CD14-positive monocyte (primary cell): ENCODE measurements around the gene BASP1. TPM values are rescaled to one million over a fixed set of nuclear protein-coding genes. Genes with fewer than 3 reads are reported as not detected.

Experiments
- DNase-seq, 3 donors: peaks; one replicate each; pipeline ENCODE4 v3.0.0-alpha.2; 2011 to 2022
- H2AFZ ChIP-seq: 2 replicates; pipeline ENCODE4 v1.6.0; 2012; ENCODE audit warnings: mild to moderate bottlenecking, low read depth, low read length, inconsistent platforms; ENCODE audit not compliant: insufficient read depth, poor library complexity, severe bottlenecking
- H3K27ac ChIP-seq, 2 donors: 1 replicate in 1 of 2; 2 replicates in 1 of 2; pipeline ENCODE4 v1.5.1; 2012 to 2013; ENCODE audit warnings: low read length in 2 of 2, control low read depth in 1 of 2, inconsistent platforms in 1 of 2, low read depth in 1 of 2, mild to moderate bottlenecking in 1 of 2
- H3K27me3 ChIP-seq, 2 donors: one replicate each; pipeline versions ENCODE4 v1.6.0 to v1.6.1; 2011 to 2013; ENCODE audit warnings: low read length in 2 of 2; ENCODE audit not compliant: control insufficient read depth in 2 of 2, insufficient read depth in 2 of 2
- H3K36me3 ChIP-seq, 2 donors: replicated peaks in 1 of 2; 1 replicate in 1 of 2; 2 replicates in 1 of 2; pipeline versions ENCODE4 v1.5.1 to v1.6.1; 2012 to 2013; ENCODE audit warnings: low read length in 2 of 2, control low read depth in 1 of 2, inconsistent platforms in 1 of 2, mild to moderate bottlenecking in 1 of 2; ENCODE audit not compliant: insufficient read depth in 2 of 2, control insufficient read depth in 1 of 2
- H3K4me1 ChIP-seq, 2 donors: 1 replicate in 1 of 2; 2 replicates in 1 of 2; pipeline versions ENCODE4 v1.5.1 to v1.6.1; 2012 to 2013; ENCODE audit warnings: low read length in 2 of 2, control low read depth in 1 of 2, inconsistent platforms in 1 of 2, mild to moderate bottlenecking in 1 of 2, moderate library complexity in 1 of 2; ENCODE audit not compliant: insufficient read depth in 2 of 2, control insufficient read depth in 1 of 2
- H3K4me2 ChIP-seq: replicated peaks from 2 replicates; pipeline ENCODE3; 2012; ENCODE audit warnings: low read length, moderate library complexity, mild to moderate bottlenecking; ENCODE audit not compliant: poor library complexity, severe bottlenecking; ENCODE audit errors: extremely low read depth
- H3K4me3 ChIP-seq, 3 experiments: fragments of 200-600 bp in 1 of 3; sonication (generic) in 1 of 3; replicated peaks in 1 of 3; 1 replicate in 2 of 3; 2 replicates in 1 of 3; pipeline ENCODE4 v1.5.1; 2011 to 2013; ENCODE audit warnings: low read length in 3 of 3, mild to moderate bottlenecking in 3 of 3, control low read depth in 2 of 3, low read depth in 2 of 3, inconsistent platforms in 1 of 3, moderate library complexity in 1 of 3
- H3K79me2 ChIP-seq: 2 replicates; pipeline ENCODE4 v1.6.0; 2012; ENCODE audit warnings: mild to moderate bottlenecking, control low read depth, inconsistent platforms, low read length, moderate library complexity; ENCODE audit not compliant: insufficient read depth
- H3K9ac ChIP-seq: 2 replicates; pipeline ENCODE4 v1.6.0; 2017; ENCODE audit warnings: low read length, mild to moderate bottlenecking; ENCODE audit not compliant: insufficient read depth, poor library complexity, severe bottlenecking
- H3K9me3 ChIP-seq, 2 donors: replicated peaks in 1 of 2; 1 replicate in 1 of 2; 2 replicates in 1 of 2; pipeline versions ENCODE4 v1.5.1 to v1.6.1; 2012 to 2013; ENCODE audit warnings: low read length in 2 of 2, control low read depth in 1 of 2; ENCODE audit not compliant: control insufficient read depth in 1 of 2, insufficient read depth in 1 of 2
- H4K20me1 ChIP-seq: 2 replicates; pipeline ENCODE4 v1.6.0; 2012; ENCODE audit warnings: mild to moderate bottlenecking, low read length, control low read depth, moderate library complexity; ENCODE audit not compliant: insufficient read depth
- H3K27ac Mint-ChIP-seq, 7 donors: one replicate each; pipeline ENCODE4 v1.8.0; 2020; ENCODE audit warnings: mild to moderate bottlenecking in 7 of 7, mixed read lengths in 7 of 7, moderate library complexity in 6 of 7, inconsistent platforms in 2 of 7
- H3K27me3 Mint-ChIP-seq, 3 donors: one replicate each; pipeline ENCODE4 v1.8.0; 2021 to 2022; ENCODE audit warnings: low read depth in 3 of 3, mild to moderate bottlenecking in 3 of 3, mixed read lengths in 3 of 3, moderate library complexity in 3 of 3, inconsistent platforms in 1 of 3
- H3K36me3 Mint-ChIP-seq, 2 donors: one replicate each; pipeline ENCODE4 v1.8.0; 2020; ENCODE audit warnings: mixed read lengths in 2 of 2, inconsistent platforms in 1 of 2, mild to moderate bottlenecking in 1 of 2
- H3K4me1 Mint-ChIP-seq: one replicate; pipeline ENCODE4 v1.8.0; 2020; ENCODE audit warnings: mild to moderate bottlenecking, mixed read lengths
- H3K4me3 Mint-ChIP-seq, 2 donors: one replicate each; pipeline ENCODE4 v1.8.0; 2020; ENCODE audit warnings: mild to moderate bottlenecking in 2 of 2, mixed read lengths in 2 of 2, moderate library complexity in 1 of 2
- H3K9me3 Mint-ChIP-seq, 7 donors: one replicate each; pipeline ENCODE4 v1.8.0; 2020 to 2022; ENCODE audit warnings: mixed read lengths in 7 of 7, mild to moderate bottlenecking in 6 of 7, moderate library complexity in 6 of 7, inconsistent platforms in 2 of 7
- CTCF ChIP-seq: fragments of 200-600 bp; IDR thresholded peaks from one replicate; pipeline ENCODE4 v1.8.0; 2022; ENCODE audit warnings: antibody characterized with exemption, mild to moderate bottlenecking
- WGBS: methylation state at CpG from one replicate; pipeline ENCODE4 v1.1.5; 2013; ENCODE audit warnings: missing lambda C conversion rate; ENCODE audit not compliant: insufficient coverage; 5-methylcytosine and 5-hydroxymethylcytosine counted together
- intact Hi-C, 2 donors: fragments of 100-400 bp; cut with micrococcal nuclease; formaldehyde crosslinking; loops; one replicate each; pipeline versions ENCODE4 v1.15.0 to v1.15.1; 2023
- polyA plus RNA-seq, 3 donors: library from polyadenylated mRNA; depleted of rRNA in 1 of 3; unstranded in 2 of 3; stranded (reverse) in 1 of 3; fragments of 300-500 nt in 2 of 3; fragments of >200 nt in 1 of 3; fragmentation: Illumina TruSeq in 2 of 3; gene quantifications; 1 replicate in 2 of 3; 2 replicates in 1 of 3; pipeline ENCODE4 v1.2.3, GENCODE V29; 2012 to 2021

The BASP1 gene
- polyA plus RNA-seq, 3 donors = 23.7 to 61.6 (median 36.6) TPM

- Histone ChIP-seq H3K4me3 (no peak overlapping the region), H4K20me1 (peaks cover 14% of the 10 kb centered on the region), H3K9ac (no peak overlapping the region), H3K4me1 (no peaks in the 10 kb centered on the region), H3K79me2 (peaks cover 70% of the 10 kb centered on the region), H2AFZ (no peak overlapping the region), H3K27ac (no peak overlapping the region), H3K9me3 (no peaks in the 10 kb centered on the region), H3K36me3 (peaks cover 21 to 32% of the 10 kb centered on the region in 2 donors), H3K4me2 (no peak overlapping the region), H3K27me3 (no peaks in the 10 kb centered on the region)
- Mint-ChIP-seq H3K4me3 (no peak overlapping the region), H3K36me3 (peaks cover 26 to 36% of the 10 kb centered on the region in 2 donors), H3K27me3 (no peaks in the 10 kb centered on the region), H3K27ac (peak overlapping the region in 1 of 7 donors; percentile 15), H3K9me3 (peaks cover 0 to 7% (median 4%) of the 10 kb centered on the region in 7 donors), H3K4me1 (peaks cover 5% of the 10 kb centered on the region)
- WGBS = 100% methylated on average over 1 of the region's 3 CpGs
- TF ChIP-seq CTCF = no peak
- intact Hi-C loops = no loop called here
- DNase-seq = no peak
Observed at GRCh38 chr5:17272111-17272510, 54.7 kb downstream of the BASP1 start.

GRCh38 chr5:17275289-17276158 lies 58.1 kb downstream of the BASP1 start:
- Mint-ChIP-seq H3K36me3 (peaks cover 22 to 42% of the 10 kb centered on the region in 2 donors), H3K27ac (peak overlapping the region in 3 of 7 donors; percentile 14 to 83 (median 68)), H3K4me1 (no peaks in the 10 kb centered on the region), H3K4me3 (no peak overlapping the region), H3K9me3 (peaks cover 0 to 7% (median 4%) of the 10 kb centered on the region in 7 donors), H3K27me3 (no peaks in the 10 kb centered on the region)
- peaks cover 21 to 29% of the 10 kb centered on the region in 2 donors for H3K36me3 ChIP-seq
- H2AFZ ChIP-seq = no peak overlapping the region
- no peaks in the 10 kb centered on the region for H3K4me1 ChIP-seq
- peaks cover 4% of the 10 kb centered on the region for H4K20me1 ChIP-seq
- H3K9me3 ChIP-seq = no peaks in the 10 kb centered on the region
- H3K4me2 ChIP-seq = no peak overlapping the region
- H3K27ac ChIP-seq = no peak overlapping the region
- H3K9ac ChIP-seq = no peak overlapping the region
- no peak overlapping the region for H3K4me3 ChIP-seq
- no peak for DNase-seq
- no peak for TF ChIP-seq CTCF
- intact Hi-C loops = no loop called here
- 98% methylated on average over 53 of the region's 57 CpGs for WGBS
- H3K79me2 ChIP-seq = peaks cover 39% of the 10 kb centered on the region
- H3K27me3 ChIP-seq = no peaks in the 10 kb centered on the region
